Caki2 (cell line): ENCODE data around the gene NR3C1. TPM values are rescaled to one million over a fixed set of nuclear protein-coding genes. Genes with fewer than 3 reads are reported as not detected.
"Not testable (repeated sequence)": the region's sequence is repeated elsewhere in the genome, so short reads cannot be mapped to it uniquely, and the experiment has no call there.

ENCODE experiments used
- DNase-seq: peaks from one replicate; pipeline ENCODE4 v3.0.0-alpha.2; 2015; ENCODE audit warnings: low read depth
- in situ Hi-C: cut with HindIII; loops from 2 replicates; pipeline ENCODE4 v1.10.0; 2016; ENCODE audit warnings: low sequenced_read_pairs, low pct_unique_long_range_greater_than_20kb, mixed read lengths
- total RNA-seq: library from RNA; depleted of rRNA; stranded (reverse); fragments of >200 nt; shearing (Covaris generic); gene quantifications from 2 replicates; pipeline ENCODE4 v1.2.3, GENCODE V29; 2014; ENCODE audit warnings: low replicate concordance

Gene NR3C1
- total RNA-seq, 1 experiment from 2014 or later: 13.8 TPM

DNA sequence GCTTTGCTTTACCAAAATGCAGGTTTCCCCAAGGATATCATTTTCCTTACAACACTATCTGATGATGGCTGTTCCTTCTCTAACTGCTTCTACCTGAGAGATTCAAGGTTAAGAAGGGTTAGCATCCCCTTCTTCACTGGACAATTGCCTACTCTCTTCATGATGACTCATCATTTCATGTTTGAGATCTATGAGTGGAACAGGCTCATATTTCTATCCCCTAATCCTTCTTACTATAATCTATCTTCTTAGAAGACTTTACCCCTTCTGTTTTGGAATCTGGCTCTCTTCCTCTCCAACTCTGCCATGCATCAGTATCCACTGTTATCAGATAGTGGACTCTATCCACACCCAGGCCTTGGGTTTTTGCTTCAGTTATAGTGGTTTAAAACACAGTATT lies 54.3 kb downstream of the NR3C1 start:
- no peak for DNase-seq
- in situ Hi-C loops: no loop called here

DNA sequence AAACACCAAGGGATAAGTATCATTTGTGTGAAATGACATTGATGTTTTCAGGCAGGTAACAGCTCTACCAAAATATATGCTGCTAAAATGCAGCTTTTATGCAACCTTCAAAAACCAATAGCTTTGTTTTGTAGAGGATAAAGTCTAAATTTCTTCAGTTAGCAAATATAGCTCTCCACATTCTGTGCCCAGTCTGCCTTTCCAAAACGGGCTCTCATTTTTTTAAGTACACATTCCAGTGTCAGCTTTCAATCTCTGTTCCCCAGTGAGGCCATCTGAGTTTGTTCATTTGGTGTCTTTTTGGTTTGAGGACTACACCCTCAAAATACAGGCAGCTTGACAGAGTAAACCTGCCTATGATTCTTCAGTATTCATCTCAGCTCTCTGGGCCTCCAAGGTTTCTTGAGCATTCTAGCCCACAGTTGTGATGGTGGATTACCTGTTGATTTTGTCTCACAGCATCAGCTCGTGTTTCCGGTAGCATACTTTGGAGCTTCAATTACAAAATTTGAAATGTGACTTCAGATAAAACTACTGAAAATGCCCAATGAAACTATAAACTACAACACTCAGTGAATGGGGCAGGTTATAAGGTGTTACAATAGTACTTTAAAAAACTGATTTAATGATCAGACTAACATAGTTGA lies 55.7 kb downstream of the NR3C1 start:
- in situ Hi-C loops: no loop called here

DNA sequence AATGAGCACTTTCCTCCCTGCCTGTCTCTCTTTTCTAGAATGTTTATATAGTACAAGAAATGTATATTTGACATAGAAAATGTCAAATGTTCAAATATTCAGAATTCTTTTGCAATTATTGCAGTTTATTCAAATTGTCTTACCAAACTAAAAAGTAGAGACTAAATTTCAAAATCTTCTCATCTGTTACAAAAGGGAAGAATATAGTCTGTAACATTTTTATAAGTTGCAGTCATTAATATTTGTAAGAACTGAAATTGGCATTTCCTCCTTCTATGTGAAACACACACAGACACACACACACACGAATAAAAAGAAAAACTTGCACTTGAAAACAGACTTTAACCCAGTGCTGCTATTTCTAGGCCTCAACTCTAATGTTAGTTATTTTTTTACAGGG lies 56.4 kb downstream of the NR3C1 start:
- in situ Hi-C loops: no loop called here

More for the DNA sequence above, 55.7 kb downstream of the NR3C1 start:
- no peak for DNase-seq

DNA sequence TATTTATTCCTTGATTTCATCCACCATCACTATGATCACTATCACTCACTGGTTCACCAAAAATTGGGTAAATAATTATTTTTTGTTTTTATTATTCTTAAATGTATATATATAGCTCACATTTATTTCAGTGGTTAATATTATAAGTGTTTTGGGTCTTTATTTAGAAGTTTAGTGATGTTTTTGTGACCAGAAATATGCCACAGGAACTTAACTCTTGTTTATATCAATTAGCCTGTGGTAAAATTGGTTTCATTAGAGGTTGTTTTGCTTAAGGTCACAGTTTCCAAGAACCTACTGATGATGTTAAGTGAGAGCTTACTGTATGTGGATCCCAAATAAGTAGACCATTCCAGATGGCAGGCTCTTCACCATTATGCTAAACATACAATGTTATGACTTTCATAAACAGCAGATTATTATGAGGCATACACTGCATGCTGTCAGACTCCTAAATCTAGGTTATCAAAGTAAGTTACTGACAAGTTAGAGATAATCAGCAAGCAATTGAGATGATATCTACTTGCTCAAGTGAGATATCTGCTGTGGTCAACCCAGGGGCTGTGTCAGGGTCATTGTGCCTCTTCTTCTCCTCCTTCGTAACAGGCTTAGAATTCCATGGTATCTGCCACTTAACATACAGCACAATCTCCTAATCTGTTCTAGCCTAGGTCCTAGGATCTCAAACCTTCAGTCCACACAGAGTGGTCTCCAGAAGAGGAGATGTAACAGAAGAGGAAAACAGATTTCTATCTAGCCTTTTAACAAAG lies 57.6 kb downstream of the NR3C1 start:
- in situ Hi-C loops: no loop called here
- no peak for DNase-seq

More for the DNA sequence above, 56.4 kb downstream of the NR3C1 start:
- DNase-seq: no peak

DNA sequence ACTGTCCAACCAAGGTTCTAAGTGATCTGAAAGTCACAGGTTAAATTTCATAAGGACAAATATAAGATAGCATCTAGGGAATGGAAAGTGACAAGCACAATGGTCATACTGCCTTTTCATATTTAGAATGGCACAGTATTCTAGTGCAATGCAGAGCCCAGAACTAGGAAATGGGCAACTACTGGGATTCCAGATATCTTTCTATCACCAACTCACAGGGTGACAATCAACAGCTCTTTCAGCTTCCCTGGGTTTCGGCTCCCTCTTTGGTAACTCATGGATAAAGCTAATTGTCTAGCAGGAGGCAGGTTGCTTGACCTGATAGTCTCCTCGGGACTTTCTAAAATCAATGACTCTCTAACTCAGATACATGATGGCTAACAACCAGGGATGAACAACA lies 60.4 kb downstream of the NR3C1 start:
- in situ Hi-C loops: no loop called here
- no peak for DNase-seq

DNA sequence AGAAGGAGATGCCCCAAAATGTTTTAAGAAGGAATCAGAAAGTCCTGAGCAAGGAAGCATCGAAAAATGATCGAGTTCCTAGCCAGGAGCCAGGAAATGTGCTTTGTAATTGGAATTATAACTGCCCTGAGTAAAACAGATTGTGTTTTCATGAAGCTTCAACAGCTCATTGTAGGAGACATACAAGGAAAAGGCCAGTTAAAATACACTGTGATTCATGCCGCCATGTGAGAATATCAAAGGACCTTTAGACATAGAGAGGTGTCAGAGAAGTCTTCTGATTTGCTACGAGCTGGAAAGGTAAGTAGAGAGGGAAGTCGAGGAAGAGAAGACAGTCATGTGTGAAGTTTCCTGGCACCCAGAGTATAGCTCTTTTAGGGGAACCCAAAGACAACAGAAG lies 60.9 kb downstream of the NR3C1 start:
- no peak for DNase-seq
- in situ Hi-C loops: no loop called here

DNA sequence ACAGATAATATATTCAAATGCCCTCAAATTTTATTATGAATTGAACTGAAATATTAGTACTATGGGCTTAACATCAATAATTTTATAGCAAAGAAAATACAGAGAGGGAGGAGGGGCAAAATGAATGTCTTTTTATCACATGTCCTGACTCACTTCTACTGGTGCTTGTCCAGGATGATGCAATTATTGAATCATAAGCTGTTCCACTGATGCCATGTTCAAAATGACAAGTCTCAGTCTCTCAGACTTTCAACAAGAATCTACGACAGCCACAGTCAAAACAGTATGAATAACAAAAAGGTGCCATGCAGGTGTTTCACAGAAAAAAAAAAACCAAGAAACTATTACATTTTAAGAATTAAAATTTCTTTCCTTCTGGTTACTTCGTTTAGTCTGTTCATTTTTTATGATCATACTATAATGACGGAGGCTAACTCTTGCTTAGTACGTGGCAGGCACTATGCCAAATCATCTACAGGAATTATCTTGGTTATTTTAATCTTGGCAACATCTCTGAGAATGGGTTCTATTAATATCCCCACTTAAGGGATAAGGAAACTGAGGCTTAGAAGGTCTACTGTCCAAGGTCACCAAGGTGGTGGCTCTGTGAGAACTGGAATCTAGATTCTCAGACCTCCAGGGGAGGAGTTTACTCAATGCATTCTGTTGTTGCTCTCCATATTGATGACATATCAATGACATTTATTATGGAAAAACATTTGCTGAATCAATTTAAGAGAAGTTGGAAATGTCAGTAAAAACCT lies 61.5 kb downstream of the NR3C1 start:
- in situ Hi-C loops: no loop called here
- DNase-seq: no peak

DNA sequence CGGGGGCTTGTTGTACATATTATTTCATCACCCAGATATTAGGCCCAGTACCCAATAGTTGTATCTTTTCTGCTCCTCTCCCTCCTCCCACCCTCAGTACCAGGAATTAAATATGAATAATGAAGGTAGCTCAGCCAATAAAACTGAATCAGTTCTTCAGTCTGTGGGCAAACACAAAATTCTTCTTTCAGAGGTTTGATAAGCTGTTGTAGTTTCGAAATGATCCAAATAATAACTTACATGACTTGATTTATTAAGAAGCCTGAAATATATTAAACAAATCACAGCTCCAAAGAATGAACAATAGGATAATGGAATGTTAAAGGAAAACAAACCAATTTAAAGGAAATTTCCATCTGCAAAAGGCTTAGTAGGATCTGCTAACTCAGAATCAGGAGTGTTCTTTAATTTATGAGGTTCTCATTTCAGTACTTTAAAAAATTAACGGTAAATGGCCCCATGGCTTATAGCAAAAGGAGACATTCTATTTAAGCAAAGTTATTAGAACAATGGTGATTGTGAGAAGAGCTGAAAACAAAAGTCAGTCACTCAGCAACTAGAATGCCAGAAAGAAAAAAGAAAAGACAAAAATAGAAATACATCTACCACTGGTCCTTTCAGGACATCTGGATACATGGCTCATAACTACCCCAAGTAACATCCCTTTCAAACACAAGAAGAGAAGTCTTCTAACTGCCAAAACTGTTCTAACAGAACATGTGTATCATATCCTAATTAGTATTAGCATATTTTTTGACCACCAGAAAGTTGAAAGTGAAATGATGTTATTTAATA lies 62.4 kb downstream of the NR3C1 start:
- in situ Hi-C loops: no loop called here
- DNase-seq: no peak

DNA sequence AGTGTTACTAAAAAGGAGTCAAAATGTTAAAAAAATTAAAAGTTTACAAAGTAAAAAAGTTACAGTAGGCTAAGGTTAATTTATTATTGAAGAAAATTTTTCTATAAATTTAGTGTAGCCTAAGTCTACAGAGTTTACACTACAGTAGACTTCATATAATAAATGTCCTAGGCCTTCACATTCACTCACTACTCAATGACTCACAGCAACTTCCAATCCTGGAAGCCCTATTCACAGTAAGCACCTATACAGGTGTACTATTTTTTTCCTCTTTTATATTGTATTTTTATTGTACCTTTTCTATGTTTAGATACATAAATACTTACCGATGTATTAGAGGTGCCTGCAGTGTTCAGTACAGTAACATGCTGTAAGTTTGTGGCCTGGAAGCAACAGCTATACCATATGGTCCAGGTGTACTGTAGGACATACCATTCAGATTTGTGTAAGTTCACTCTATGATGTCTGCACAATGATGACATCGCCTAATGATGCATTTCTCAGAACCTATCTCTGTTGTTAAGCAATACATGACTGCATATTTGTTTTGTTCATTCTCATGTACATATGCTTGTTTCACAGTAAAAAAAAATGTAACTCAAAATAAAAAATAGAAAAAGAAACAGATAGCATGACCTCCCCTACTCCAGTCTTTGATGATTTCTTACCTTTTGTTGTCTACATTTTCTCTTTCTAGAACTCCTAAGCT lies 64.7 kb downstream of the NR3C1 start:
- in situ Hi-C loops: no loop called here
- DNase-seq: no peak

DNA sequence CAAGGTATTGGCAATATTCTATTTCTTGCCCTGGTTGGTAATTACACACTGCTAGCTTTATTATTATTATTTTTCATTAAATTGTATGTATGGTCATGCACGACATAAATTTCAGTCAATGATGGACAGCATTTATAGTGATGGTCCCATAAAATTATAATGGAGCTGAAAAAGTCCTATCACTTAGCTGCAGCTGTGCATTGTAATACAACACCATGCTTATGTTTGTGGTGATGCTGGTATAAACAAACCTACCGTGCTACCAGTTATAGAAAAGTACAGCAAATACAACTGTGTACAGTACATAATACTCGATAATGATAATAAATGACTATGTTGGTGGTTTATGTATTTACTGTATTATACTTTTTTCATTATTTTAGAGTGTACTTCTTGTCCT lies 65.5 kb downstream of the NR3C1 start:
- DNase-seq: no peak
- in situ Hi-C loops: no loop called here

DNA sequence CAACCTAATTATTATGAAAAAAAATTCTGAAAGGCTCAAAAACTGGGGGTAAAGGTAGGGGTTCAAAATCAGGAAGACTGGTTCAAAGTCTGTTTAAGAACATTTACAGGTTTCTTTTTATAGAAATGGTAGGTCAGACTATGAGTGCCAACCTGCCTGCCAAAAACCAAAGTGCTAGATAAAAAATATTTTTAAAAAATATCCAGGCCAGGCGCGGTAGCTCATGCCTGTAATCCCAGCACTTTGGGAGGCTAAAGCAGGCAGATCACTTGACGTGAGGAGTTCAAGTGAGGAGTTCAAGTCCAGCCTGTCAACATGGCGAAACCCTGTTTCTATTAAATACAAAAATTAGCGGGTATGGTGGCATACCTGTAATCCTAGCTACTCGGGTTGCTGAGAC lies 67.0 kb downstream of the NR3C1 start:
- in situ Hi-C loops: no loop called here

DNA sequence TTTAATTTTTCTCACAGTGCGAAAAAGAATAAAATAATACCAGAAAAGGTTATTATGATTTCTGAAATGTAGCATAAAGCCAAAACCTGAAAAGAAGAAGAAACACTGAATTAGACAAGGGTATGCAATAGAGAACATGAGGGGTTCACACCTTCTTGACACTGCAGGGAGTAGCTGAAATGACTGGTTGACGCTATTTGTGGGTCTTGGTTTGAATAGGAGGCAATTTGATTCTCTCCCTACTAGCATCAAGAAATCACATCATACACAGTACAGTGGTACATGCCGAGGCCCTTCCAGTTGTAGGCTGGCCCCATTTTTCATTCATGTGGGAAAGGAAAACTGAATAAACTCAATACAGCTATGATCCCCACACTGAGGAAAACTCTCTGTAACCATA lies 68.6 kb downstream of the NR3C1 start:
- in situ Hi-C loops: no loop called here
- no peak for DNase-seq

More for the DNA sequence above, 67.0 kb downstream of the NR3C1 start:
- DNase-seq: no peak

DNA sequence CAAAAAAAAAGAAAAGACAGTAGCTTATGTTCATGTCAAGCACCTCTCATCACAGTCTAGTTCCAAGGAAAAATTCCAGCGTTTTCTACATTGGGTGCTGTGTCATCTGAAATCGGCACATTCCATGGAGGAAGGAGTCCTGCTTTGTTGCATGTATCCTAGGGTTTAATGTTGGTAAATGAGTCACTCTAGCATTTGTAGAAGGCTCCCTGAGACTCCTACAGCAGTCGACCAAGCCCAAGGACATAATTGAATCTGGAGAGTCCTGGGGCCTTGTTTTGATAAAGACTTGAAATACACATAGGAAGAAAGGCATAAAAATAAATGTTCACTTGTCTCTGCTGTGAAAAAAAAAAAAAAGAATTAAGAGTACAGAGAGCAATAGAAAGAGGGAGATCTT lies 69.1 kb downstream of the NR3C1 start:
- DNase-seq: peak; percentile 40

DNA sequence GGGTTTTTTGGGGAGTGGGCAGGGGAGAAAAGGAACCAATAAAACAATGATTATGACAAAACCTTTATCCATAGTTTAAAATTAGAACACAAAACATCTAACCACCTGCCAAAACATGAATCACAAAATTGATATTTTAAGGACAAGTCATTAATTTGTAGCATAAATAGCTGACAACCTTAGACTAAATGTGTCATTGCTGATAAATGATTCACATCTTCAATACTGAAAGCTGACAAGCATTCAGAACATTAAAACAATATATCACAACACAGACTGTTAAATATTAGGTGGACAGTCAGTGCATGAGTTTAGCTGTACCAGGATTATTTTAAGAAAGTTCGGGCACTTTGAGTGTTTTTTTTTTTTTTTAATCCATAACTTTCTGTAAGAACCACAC lies 71.5 kb downstream of the NR3C1 start:
- in situ Hi-C loops: no loop called here
- DNase-seq: no peak

More for the DNA sequence above, 69.1 kb downstream of the NR3C1 start:
- in situ Hi-C loops: not testable (repeated sequence)

DNA sequence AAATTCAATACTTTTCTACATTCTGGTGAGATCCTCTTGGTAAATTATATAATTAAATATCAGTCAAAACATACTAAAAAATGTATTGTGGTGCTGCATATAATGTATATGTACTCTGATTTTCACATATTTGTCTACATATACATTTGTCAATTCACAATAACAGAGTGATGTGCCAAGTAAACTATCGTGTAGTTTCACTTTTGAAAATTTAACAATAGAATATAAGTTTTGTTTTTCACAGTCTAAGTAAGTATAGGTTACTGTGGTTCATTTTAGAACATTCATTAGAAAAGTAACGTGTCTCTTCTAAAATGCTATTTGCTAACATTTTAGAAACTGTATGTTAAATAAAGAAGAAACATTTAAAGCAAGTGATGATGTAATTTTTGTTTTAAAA lies 73.6 kb downstream of the NR3C1 start:
- in situ Hi-C loops: no loop called here
- no peak for DNase-seq

DNA sequence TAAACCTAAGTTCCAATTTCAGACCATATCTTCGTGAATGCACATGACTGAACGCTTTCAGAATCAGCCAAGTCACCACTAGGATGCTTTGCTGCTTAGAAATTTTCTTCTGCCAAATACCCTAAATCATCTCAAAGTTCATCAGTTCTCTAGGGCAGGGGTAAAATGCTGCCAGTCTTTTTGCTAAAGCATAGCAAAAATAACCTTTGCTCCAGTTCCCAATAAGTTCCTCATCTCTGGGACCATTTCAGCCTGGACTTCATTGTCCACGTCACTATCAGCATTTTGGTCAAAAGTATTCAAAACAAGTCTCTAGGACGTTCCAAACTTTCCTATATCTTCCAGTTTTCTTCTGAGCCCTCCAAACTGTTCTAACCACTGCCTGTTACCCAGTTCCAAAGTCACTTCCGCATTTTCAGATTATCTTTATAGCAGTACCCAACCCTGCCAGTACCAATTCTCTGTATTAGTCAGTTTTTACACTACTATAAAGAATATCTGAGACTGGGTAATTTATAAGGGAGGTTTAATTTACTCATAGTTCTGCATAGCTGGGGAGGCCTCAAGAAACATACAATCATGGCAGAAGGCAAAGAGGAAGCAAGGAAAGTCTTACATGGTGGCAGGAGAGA lies 74.8 kb downstream of the NR3C1 start:
- no peak for DNase-seq
- in situ Hi-C loops: no loop called here

DNA sequence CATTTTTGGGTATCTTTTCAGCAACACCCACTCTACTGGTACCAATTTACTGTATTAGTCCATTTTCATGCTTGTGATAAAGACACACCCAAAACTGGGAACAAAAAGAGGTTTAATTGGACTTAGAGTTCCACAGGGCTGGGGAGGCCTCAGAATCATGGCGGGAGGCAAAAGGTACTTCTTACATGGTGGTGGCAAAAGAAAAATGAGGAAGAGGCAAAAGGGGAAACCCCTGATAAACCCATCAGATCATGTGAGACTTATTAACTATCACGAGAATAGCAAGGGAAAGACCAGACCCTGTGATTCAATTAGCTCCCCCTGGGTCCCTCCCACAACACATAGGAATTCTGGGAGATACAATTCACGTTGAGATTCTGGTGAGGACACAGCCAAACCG lies 78.4 kb downstream of the NR3C1 start:
- DNase-seq, in situ Hi-C loops: not testable (repeated sequence)
